Right renal cortex interstitium (tissue), 3 donors: ENCODE measurements around the gene RPSA. TPM values are rescaled to one million over a fixed set of nuclear protein-coding genes. Genes with fewer than 3 reads are reported as not detected.
"Not testable (repeated sequence)": the region's sequence is repeated elsewhere in the genome, so short reads cannot be mapped to it uniquely, and the experiment has no call there.

Experiments used
- DNase-seq, 3 donors: peaks; one replicate each; pipeline ENCODE4 v3.0.0-alpha.2; 2013; ENCODE audit warnings: low read depth in 3 of 3, low spot score in 2 of 3
- polyA plus RNA-seq, 3 donors: library from polyadenylated mRNA; unstranded; fragments of 120-200 nt; gene quantifications; one replicate each; pipeline ENCODE4 v1.2.1, GENCODE V29; 2013; ENCODE audit not compliant: insufficient read length in 3 of 3

RPSA gene
- polyA plus RNA-seq, 3 donors, result 1,500 to 1,691 (median 1,570) TPM

GRCh38 chr3:39418556-39419225 lies 12.2 kb downstream of the RPSA start:
- not testable (repeated sequence) for DNase-seq

GRCh38 chr3:39419742-39420315 lies 13.3 kb downstream of the RPSA start:
- DNase-seq, result no peak

GRCh38 chr3:39420543-39420942 lies 14.0 kb downstream of the RPSA start:
- DNase-seq, result no peak

GRCh38 chr3:39423436-39423970 lies 17.0 kb downstream of the RPSA start:
- no peak for DNase-seq

- no peak for DNase-seq
These were observed 19.8 kb downstream of the RPSA start for GRCh38 chr3:39426312-39426711.

GRCh38 chr3:39427506-39427905 lies 21.0 kb downstream of the RPSA start:
- DNase-seq, result no peak

GRCh38 chr3:39428745-39429201 lies 22.3 kb downstream of the RPSA start:
- no peak for DNase-seq

- no peak for DNase-seq
These were observed 22.9 kb downstream of the RPSA start for GRCh38 chr3:39429466-39429865.

GRCh38 chr3:39432342-39432741 lies 25.8 kb downstream of the RPSA start:
- DNase-seq, result no peak

- no peak for DNase-seq
These were observed 27.1 kb downstream of the RPSA start for GRCh38 chr3:39433642-39434041.

GRCh38 chr3:39434574-39434973 lies 28.1 kb downstream of the RPSA start:
- no peak for DNase-seq

GRCh38 chr3:39435006-39435748 lies 28.7 kb downstream of the RPSA start:
- DNase-seq, result no peak

GRCh38 chr3:39438880-39439279 lies 32.4 kb downstream of the RPSA start:
- no peak for DNase-seq

- no peak for DNase-seq
These were observed 33.8 kb downstream of the RPSA start for GRCh38 chr3:39440316-39440715.

- DNase-seq, result no peak
These were observed 37.0 kb downstream of the RPSA start for GRCh38 chr3:39443530-39443929.

- DNase-seq, result no peak
These were observed 39.4 kb downstream of the RPSA start for GRCh38 chr3:39445927-39446326.

GRCh38 chr3:39446444-39446843 lies 39.9 kb downstream of the RPSA start:
- DNase-seq, result no peak

GRCh38 chr3:39447637-39448483 lies 41.3 kb downstream of the RPSA start:
- peak; percentile 78 to 87 (median 85) for DNase-seq

GRCh38 chr3:39448506-39449233 lies 42.1 kb downstream of the RPSA start:
- DNase-seq, result no peak

GRCh38 chr3:39449796-39450195 lies 43.3 kb downstream of the RPSA start:
- no peak for DNase-seq
